Thoracic aorta (tissue), 2 donors: ENCODE measurements around the gene SLC38A8. TPM values are rescaled to one million over a fixed set of nuclear protein-coding genes. Genes with fewer than 3 reads are reported as not detected.

Experiments used
- ATAC-seq: fragments of 150-250 bp; one replicate; pipeline ENCODE4 v1.8.0; 2017; ENCODE audit warnings: low read depth; ENCODE audit not compliant: insufficient number of reproducible peaks, low FRiP score
- DNase-seq: peaks from one replicate; pipeline ENCODE4 v3.0.0-alpha.2; 2020; ENCODE audit warnings: low spot score
- H3K27ac ChIP-seq, 2 donors: fragments of 200-600 bp; sonication (generic); 1 replicate in 1 of 2; 2 replicates in 1 of 2; pipeline ENCODE4 v1.5.1; 2016; ENCODE audit warnings: mild to moderate bottlenecking in 2 of 2, moderate library complexity in 2 of 2
- H3K27me3 ChIP-seq: fragments of 200-600 bp; sonication (generic); replicated peaks from 2 replicates; pipeline ENCODE4 v1.6.0; 2016; ENCODE audit warnings: mild to moderate bottlenecking; ENCODE audit not compliant: insufficient read depth
- H3K36me3 ChIP-seq: fragments of 200-600 bp; sonication (generic); one replicate; pipeline ENCODE4 v1.5.1; 2016
- H3K4me1 ChIP-seq, 2 donors: fragments of 200-600 bp; sonication (generic); 1 replicate in 1 of 2; 2 replicates in 1 of 2; pipeline versions ENCODE4 v1.5.1 to v1.6.0; 2016; ENCODE audit warnings: low read depth in 2 of 2, mild to moderate bottlenecking in 1 of 2; ENCODE audit not compliant: control insufficient read depth in 1 of 2
- H3K4me3 ChIP-seq: fragments of 200-600 bp; sonication (generic); 2 replicates; pipeline ENCODE4 v1.5.1; 2016; ENCODE audit warnings: mild to moderate bottlenecking
- H3K9me3 ChIP-seq: fragments of 200-600 bp; sonication (generic); 2 replicates; pipeline ENCODE4 v1.5.1; 2016
- total RNA-seq, 2 donors: library from RNA; depleted of rRNA; stranded (reverse); fragments of >200 nt; gene quantifications; one replicate each; pipeline versions ENCODE4 v1.1.0 to v1.2.3, GENCODE V29; 2016
- TF ChIP-seq, protein P1 (sequence below): fragments of 200-600 bp; sonication (generic); IDR thresholded peaks from one replicate; pipeline ENCODE4 v1.5.1; 2019; ENCODE audit warnings: antibody characterized with exemption

The SLC38A8 gene
- total RNA-seq, 2 donors from 2014 or later = not detected

DNA sequence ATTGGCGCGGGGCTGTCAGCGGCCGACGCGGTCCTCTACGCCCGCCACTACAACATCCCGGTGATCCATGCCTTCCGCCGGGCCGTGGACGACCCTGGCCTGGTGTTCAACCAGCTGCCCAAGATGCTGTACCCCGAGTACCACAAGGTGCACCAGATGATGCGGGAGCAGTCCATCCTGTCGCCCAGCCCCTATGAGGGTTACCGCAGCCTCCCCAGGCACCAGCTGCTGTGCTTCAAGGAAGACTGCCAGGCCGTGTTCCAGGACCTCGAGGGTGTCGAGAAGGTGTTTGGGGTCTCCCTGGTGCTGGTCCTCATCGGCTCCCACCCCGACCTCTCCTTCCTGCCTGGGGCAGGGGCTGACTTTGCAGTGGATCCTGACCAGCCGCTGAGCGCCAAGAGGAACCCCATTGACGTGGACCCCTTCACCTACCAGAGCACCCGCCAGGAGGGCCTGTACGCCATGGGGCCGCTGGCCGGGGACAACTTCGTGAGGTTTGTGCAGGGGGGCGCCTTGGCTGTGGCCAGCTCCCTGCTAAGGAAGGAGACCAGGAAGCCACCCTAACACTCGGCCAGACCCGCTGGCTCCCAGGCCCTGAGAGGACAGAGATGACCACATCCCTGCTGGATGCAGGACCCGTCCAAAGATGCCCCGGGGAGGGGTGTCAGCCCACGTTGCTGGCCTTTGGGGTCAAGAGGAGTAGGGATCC lies 77.0 kb downstream of the SLC38A8 start:
- peaks cover 26% of the 10 kb centered on the region for H3K36me3 ChIP-seq
- peaks cover 0 to 7% of the 10 kb centered on the region in 2 donors for H3K4me1 ChIP-seq
- H3K9me3 ChIP-seq = no peaks in the 10 kb centered on the region
- no peak for ATAC-seq
- TF ChIP-seq, protein P1, sequence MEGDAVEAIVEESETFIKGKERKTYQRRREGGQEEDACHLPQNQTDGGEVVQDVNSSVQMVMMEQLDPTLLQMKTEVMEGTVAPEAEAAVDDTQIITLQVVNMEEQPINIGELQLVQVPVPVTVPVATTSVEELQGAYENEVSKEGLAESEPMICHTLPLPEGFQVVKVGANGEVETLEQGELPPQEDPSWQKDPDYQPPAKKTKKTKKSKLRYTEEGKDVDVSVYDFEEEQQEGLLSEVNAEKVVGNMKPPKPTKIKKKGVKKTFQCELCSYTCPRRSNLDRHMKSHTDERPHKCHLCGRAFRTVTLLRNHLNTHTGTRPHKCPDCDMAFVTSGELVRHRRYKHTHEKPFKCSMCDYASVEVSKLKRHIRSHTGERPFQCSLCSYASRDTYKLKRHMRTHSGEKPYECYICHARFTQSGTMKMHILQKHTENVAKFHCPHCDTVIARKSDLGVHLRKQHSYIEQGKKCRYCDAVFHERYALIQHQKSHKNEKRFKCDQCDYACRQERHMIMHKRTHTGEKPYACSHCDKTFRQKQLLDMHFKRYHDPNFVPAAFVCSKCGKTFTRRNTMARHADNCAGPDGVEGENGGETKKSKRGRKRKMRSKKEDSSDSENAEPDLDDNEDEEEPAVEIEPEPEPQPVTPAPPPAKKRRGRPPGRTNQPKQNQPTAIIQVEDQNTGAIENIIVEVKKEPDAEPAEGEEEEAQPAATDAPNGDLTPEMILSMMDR = no peak
- no peak for DNase-seq
- H3K27me3 ChIP-seq = no peaks in the 10 kb centered on the region
- H3K4me3 ChIP-seq = no peak overlapping the region
- H3K27ac ChIP-seq = no peak overlapping the region

- no peaks in the 10 kb centered on the region for H3K9me3 ChIP-seq
- DNase-seq (no peak), ATAC-seq (no peak)
- H3K36me3 ChIP-seq = peaks cover 32% of the 10 kb centered on the region
- peaks cover 0 to 7% of the 10 kb centered on the region in 2 donors for H3K4me1 ChIP-seq
- TF ChIP-seq, protein P1 = no peak
- H3K4me3 ChIP-seq = no peak overlapping the region
- H3K27ac ChIP-seq = no peak overlapping the region
- no peaks in the 10 kb centered on the region for H3K27me3 ChIP-seq
Measured at GRCh38 chr16:83964684-83965443, 77.7 kb downstream of the SLC38A8 start.

- H3K4me3 ChIP-seq = no peak overlapping the region
- H3K27me3 ChIP-seq = no peaks in the 10 kb centered on the region
- DNase-seq (no peak), ATAC-seq (peak; percentile 33)
- H3K4me1 ChIP-seq = peaks cover 0 to 4% of the 10 kb centered on the region in 2 donors
- H3K36me3 ChIP-seq = peaks cover 44% of the 10 kb centered on the region
- H3K9me3 ChIP-seq = no peaks in the 10 kb centered on the region
- peak overlapping the region; percentile 18 to 69 for H3K27ac ChIP-seq
- TF ChIP-seq, protein P1 = no peak
Measured at GRCh38 chr16:83963277-83964119, 79.1 kb downstream of the SLC38A8 start.

DNA sequence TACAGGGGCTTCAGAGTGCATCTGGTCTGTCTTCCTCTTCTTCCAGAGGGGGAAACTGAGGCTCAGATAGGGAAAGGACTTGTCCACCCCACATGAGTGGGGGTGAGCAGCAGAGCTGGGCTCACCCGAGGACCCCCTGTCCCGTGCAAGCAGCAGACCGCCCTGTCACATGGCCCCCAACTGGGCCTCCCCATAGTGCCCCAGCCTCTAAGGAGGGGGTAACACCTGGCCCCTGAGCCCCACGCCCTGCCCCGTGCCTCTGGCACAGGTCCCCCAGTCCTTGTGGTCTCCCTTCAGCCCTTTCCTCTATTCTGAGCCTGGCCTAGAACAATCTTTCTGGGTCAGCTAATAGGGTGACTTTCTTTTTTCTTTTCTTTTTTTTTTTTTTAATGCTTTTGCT lies 81.0 kb downstream of the SLC38A8 start:
- peaks cover 48% of the 10 kb centered on the region for H3K36me3 ChIP-seq
- H3K4me3 ChIP-seq = no peak overlapping the region
- TF ChIP-seq, protein P1 = no peak
- H3K27me3 ChIP-seq = no peaks in the 10 kb centered on the region
- DNase-seq (no peak), ATAC-seq (no peak)
- no peak overlapping the region for H3K27ac ChIP-seq
- H3K9me3 ChIP-seq = no peaks in the 10 kb centered on the region
- peaks cover 0 to 1% of the 10 kb centered on the region in 2 donors for H3K4me1 ChIP-seq
